GM10266 (cell line): Measurements from ENCODE around the gene IGIP.

Experiments
- DNase-seq: peaks from one replicate; pipeline ENCODE4 v3.0.0; 2012; ENCODE audit errors: extremely low spot score
- CTCF ChIP-seq: IDR thresholded peaks from 2 replicates; pipeline ENCODE4 v1.5.1; 2012; ENCODE audit warnings: mild to moderate bottlenecking, low read depth; ENCODE audit not compliant: control insufficient read depth, insufficient read depth; ENCODE audit errors: missing control alignments

IGIP gene

GRCh38 chr5:140111011-140111858 is 14.5 kb upstream of the IGIP start:
- no peak for DNase-seq

GRCh38 chr5:140111859-140112551 is 13.7 kb upstream of the IGIP start:
- DNase-seq: no peak
- no peak for TF ChIP-seq CTCF

More at GRCh38 chr5:140111011-140111858, 14.5 kb upstream of the IGIP start:
- TF ChIP-seq CTCF: no peak

- no peak for TF ChIP-seq CTCF
- no peak for DNase-seq
Measured at GRCh38 chr5:140112685-140113179, 13.0 kb upstream of the IGIP start.

GRCh38 chr5:140113180-140113698 is 12.5 kb upstream of the IGIP start:
- DNase-seq: no peak

GRCh38 chr5:140113699-140114263 is 12.0 kb upstream of the IGIP start, which contains the start of gene PURA:
Gene PURA, plus strand, starts transcription at chr5:140114109. Its CDS starts 73 bp downstream, at chr5:140114182.
- TF ChIP-seq CTCF: no peak
- DNase-seq: peak; percentile 99

More at GRCh38 chr5:140113180-140113698, 12.5 kb upstream of the IGIP start:
- TF ChIP-seq CTCF: no peak

- peak; percentile 40 for DNase-seq
- TF ChIP-seq CTCF: no peak
Measured at GRCh38 chr5:140114341-140115185, 11.2 kb upstream of the IGIP start.
